SIG-M5 (cell line): ENCODE data around the gene PIWIL1.

Experiments
- DNase-seq: peaks from one replicate; lab custom pipeline; 2025; lab: John Stamatoyannopoulos, UW

PIWIL1 gene

DNA sequence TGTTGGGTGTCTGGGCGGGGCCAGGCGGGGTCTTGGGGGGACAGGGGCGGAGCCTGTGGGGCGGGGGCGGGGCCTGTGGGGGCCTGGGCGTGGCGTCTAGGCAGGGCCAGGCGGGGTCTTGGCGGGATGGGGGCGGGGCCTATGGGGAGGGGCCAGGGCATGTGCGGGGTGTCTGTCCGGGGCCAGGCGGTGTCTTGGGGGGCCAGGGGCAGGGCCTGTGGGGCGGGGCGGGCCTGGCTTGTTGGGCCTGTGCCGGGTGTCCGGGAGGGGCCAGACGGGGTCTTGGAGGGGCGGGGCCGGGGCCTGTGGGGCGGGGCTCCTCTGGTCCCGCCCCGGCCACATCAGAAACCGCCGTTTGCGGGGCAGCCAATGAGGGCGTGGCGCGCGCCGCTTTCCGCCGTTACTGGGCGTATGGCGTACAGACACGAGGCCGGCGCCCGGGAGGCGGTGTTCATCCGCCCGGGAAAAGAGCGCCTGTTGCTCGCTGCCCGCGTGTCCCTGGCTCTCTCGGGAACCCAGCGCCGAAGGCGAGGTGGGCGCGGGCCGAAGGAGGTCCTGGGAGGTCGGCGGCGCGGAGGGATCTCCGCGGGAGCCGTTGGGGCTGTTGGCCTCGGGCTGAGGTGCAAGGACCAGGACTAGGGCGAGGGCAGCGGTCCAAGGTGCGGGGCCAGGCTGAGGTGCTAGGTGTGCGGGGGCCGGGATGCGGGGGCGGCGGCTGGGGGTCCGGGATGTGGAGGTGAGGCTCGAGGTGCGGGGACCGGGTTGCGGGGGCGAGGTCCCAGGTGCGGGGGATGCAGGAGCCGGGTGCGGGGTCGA lies at the start of gene PIWIL1:
PIWIL1 (plus strand) TSS at position 400 of the 816 bp plus-strand sequence. CDS start 4,705 bp downstream, outside the sequence.
- no peak for DNase-seq

- no peak for DNase-seq
These were observed 49.5 kb upstream of the PIWIL1 start for GRCh38 chr12:130288206-130288605.

DNA sequence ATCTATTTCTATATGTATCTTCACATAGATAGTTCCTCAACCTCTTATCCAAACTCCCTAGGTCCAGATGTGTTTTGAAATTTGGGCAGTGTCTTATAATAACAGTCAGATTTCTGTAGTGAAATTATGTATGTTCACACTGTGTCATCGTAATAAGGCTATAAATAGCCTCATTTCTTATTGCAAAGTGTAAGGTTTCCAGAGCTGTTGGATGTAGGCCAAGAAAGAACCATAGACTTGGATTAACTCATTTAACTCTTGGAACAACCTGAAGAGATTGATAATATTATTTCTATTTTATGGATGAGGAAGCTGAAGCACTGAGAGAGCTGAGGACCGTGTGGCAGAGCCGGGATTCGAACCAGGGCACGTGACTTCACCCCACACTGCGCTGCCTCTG lies 49.0 kb upstream of the PIWIL1 start:
- DNase-seq, result no peak

- DNase-seq, result no peak
These were observed 47.6 kb upstream of the PIWIL1 start for GRCh38 chr12:130290114-130290513.

GRCh38 chr12:130298322-130299021 lies 39.2 kb upstream of the PIWIL1 start:
- DNase-seq, result no peak

DNA sequence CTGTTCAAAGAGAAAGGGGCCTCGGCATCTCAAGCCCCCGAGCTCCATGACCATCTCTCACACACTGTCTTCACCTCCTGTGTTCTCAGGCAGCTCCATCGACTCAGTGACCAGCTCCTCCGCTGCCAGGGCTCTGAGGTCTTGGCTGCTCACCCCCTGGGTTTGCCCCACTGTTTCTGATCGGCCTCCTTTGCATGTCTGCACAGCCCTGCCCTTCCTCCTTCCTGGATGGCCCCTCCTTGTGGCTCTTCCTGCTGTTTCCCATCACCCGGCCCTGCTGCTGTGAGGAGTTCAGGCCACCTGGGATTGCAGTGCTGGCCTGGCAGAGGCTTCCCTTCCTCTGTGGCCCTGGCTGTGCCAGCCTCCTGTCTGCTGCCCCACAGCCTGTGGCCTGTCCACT lies 38.1 kb upstream of the PIWIL1 start:
- DNase-seq, result no peak

DNA sequence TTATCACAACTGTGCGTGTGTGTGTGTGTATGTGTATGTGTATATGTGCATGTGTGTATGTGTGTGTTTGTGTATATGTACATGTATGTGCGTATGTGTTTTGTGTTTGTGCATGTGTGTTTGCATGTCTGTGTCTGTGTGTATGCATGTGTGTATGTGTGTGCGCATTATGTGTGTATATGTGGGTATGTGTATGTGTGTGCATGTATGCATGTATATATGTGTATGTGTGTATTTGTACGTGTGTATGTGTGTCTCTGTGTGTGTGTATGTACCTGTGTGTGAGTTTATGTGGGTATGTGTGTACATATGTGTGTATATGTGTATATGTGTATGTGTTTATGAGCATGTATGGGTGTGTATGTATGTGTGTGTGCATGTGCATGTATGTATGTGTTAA lies 37.6 kb upstream of the PIWIL1 start:
- DNase-seq, result no peak

DNA sequence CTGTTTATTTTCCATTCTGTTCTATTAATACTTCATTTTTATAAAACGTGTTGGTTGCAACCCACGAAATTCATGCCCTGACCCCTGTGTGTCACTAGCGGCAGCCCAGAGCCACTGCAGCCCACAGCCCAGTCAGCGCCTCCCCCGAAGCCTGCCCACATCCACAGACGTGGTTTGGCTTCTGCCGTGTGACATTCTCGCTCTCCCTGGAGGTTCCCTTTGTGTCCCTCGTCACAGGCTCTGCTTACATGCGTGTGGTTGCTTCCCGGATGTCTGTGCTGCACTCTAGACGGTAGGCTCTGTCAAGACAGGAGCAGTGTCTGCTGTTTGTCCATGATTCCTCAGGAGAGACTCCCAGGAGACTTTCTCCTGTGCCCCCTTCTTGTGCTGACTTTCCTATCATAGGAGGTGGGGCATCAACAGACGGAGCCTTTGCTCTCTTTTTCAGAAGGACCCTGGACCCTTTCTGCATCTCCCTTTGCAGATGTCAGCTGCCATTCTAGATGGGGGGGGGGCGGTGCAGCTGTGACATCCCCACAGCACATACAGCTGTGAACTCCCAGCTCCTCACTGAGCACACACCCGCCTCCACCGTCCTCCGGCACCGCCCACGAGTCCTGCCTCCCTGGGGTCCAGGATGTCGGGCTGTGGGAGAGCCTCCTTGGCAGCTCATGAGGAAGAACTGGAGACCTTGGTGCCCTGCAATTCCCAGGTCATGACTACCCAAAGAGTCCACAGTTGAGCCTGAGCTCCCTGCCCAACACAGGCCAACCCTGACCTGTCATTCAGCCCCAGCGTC lies 36.8 kb upstream of the PIWIL1 start:
- DNase-seq, result no peak

DNA sequence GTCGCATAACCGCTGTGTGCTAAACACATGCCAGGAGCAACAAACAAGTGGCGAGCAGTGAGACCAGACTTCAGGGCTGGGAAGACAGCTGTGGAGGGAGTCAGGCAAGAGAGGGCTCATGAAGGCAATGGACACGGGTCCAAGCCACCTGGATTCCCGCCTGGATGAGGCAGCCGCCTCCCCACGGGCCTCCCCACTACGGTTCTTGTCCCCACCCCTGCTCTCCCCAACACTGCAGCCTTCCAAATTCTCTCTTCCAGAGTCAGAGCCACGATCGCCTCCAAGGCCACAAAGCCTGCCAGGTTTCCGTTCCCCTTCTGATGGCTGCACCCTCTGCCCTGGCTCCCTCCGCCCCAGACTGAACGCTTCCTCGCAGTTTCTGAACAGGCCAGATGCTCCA lies 36.1 kb upstream of the PIWIL1 start:
- no peak for DNase-seq

GRCh38 chr12:130303781-130304180 lies 33.9 kb upstream of the PIWIL1 start:
- DNase-seq, result no peak

GRCh38 chr12:130307859-130308258 lies 29.8 kb upstream of the PIWIL1 start:
- DNase-seq, result no peak

DNA sequence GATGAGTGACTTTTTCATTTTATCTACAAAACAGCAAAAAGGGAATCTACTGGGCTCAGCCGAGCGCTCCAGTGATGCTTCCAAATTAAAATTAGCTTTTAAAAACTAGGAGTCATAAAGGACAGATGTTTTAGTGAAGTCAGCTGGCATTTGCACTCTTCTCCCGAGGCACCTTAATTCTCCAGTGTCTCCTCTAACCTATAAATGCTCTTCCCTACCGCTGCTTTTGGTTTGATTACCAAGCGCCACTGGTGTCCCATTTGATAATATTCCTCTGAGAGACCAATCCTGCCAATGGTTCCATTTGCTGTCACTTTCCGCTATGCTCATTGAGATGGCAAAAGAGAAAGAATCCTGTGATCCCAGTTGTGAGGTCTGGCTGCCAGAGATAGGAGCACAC lies 29.3 kb upstream of the PIWIL1 start:
- no peak for DNase-seq

- no peak for DNase-seq
These were observed 21.4 kb upstream of the PIWIL1 start for GRCh38 chr12:130316251-130316650.

DNA sequence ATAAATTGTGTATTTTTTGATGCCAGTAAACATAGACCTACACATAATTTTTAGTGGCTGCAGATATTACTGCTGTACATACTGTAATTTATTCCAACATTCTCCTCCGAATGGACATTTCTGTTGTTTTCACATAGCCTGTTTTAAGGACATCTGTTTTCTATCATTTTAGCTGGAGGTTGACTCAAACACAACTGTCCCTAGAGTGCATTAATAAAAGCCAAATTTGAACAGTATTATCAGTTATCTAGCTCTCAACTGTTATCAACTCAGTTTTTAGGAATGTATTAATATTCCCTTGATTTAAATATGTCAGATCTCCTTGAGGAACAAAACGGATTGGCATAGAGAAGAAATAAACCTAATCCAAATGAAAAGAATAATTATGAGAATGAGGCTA lies 17.2 kb upstream of the PIWIL1 start:
- DNase-seq, result no peak

DNA sequence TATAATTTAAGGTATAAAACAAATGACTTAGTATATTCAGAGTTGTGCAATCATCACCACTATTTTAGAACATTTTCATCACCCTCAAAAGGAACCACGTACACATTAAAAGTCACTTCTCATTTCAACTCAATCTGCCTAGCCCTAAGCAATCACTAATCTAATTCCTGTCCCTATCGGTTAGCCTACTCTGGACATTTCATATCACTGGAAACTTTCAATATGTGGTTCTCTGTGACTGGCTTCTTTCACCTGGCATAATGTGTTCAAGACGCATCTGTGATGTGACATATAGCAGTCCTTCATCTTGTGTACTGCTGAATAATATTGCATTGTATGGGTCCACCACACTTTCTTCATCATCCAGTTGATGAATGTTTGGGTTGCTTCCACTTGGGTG lies 15.4 kb upstream of the PIWIL1 start:
- DNase-seq, result no peak

DNA sequence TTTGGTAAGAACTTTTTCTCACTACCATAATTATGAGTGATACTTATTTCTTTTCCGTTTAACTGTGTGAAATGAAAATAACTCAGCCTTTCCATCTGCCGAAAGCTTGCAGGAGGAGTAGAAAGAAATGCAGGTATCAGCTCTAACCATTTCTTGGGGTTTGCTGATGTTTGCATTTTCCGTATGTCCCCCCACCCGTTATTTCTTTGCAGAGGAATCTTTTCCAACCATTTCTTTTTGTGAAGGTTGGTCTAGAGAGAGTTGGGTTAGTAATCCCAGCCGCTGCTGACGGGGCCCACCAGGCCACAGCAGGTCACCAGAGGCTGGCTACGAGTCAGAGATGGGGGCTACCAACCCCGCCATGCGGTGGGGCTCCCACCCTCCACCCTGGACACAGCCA lies 7.0 kb upstream of the PIWIL1 start:
- DNase-seq, result no peak

GRCh38 chr12:130331146-130331545 lies 6.5 kb upstream of the PIWIL1 start:
- DNase-seq, result no peak

DNA sequence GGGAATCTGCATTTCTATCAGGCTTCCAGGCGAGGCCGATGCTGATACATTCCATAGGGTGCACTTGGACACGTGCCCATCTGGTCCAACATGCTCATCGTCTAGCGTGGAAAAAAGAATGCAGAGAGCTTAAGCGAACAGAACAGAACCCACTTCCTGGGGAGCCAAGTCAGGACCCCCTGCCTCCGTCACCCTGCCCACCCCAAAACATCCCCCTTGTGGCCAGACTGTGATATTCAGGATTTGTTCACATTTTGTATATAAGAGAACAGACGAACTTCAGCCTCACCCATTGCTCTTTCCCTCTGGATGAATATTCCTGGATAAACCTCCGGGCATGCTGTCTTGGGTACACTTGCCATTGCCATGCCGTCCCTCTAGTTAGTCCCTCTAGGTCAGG lies 4.3 kb upstream of the PIWIL1 start:
- DNase-seq, result no peak

DNA sequence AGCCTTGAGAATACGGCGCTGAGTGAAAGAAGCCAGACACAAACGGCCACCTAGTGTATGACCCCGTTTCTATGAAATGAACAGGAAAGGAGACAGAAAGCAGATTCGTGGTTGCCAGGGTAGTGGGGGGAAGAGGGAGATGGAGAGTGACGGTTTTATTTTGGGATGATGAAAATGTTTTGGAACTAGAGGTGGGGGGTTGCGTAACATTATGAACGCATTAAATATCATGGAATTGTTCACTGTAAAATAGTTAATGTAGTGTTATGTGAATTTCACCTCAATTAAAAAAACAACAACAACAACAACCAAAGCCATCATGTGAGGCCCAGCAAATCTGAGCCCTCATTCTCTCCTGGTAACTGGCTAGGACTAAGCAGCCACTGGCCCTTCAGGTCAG lies 3.3 kb upstream of the PIWIL1 start:
- DNase-seq, result no peak

DNA sequence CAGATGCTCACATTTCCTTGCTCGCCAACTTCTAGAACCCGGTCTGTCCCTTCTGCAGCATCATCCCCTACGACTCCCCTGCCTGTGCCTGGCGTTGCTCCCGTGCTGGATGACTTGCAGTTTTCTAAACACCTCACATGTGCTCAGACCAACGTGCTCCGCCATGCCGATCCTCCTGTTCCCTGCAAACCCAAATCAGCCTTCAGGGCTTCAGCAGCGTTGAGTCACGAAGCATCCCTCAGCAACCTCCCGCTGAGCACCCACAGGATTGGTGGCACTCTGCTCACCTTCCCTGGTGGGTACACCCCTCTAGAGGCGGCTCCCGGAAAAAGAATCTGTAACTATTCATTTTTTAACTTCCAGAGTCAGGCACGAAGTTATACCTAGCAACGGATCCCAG lies 2.8 kb upstream of the PIWIL1 start:
- DNase-seq, result no peak

DNA sequence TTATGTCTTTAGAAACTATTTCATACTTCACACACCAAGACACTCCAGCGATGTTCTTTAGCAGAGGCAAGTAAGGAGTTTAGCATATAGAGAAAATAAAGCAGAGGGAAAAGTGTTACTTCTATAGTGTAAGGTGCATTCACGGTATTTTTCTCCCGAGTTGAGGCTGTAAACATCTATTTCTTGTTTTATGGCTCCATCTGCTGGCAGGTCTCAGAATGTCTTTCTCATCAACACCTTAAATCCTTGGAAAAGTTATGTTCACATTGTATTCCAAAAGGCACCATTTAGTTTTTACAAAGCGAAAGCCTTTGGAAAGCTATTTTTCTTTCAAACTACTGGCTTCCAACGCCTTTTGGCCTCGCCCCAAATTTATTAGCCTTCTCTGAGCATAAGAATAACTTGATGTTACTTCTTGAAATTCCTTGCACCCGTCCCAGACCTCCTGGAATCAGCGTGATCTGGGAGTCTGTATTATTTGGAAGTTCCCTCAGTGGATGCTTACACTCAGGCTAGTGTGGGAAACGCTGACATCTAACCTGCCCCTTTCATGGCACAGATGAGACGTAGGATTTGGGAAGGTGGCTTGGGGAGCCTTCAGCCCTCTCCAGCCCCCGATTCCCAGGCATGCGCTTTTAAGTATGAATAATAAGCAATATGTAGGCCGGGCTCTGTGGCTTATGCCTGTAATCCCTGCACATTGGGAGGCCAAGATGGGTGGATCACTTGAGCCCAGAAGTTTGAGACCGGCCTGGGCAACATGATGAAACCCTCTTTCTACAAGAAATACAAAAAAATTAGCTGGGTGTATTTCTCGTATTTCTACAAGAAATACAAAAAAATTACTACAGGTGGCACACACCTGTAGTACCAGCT lies 1.9 kb upstream of the PIWIL1 start:
- no peak for DNase-seq
